C4-2B (cell line): ENCODE results near the gene PRKG1.

ENCODE experiments used
- ZFX ChIP-seq: fragments of 450-650 bp; IDR thresholded peaks from 2 replicates; pipeline ENCODE4 v1.6.1; 2017
- TF ChIP-seq, protein P1 (sequence below): fragments of 450-650 bp; conservative IDR thresholded peaks from 2 replicates; pipeline ENCODE4 v1.5.1; 2017; ENCODE audit warnings: mild to moderate bottlenecking

DNA sequence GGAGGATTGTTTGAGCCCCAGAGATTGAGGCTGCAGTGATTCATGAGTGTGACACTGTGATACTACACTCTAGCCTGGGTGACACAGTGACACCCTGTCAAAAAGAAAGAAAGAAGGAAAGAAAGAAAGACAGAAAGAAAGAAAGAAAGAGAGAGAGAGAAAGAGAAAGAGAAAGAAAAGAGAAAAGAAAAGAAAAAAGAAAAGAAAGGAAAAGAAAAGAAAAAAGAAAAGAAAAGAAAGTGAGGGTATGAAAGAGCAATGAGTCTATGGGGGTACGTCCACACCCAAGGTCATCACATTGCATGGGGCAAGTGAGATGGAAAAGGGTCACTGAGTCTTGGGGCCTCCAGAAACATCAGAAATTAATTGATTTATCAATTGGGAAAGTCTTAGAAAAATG is 760.3 kb downstream of the PRKG1 start:
- TF ChIP-seq, protein P1, sequence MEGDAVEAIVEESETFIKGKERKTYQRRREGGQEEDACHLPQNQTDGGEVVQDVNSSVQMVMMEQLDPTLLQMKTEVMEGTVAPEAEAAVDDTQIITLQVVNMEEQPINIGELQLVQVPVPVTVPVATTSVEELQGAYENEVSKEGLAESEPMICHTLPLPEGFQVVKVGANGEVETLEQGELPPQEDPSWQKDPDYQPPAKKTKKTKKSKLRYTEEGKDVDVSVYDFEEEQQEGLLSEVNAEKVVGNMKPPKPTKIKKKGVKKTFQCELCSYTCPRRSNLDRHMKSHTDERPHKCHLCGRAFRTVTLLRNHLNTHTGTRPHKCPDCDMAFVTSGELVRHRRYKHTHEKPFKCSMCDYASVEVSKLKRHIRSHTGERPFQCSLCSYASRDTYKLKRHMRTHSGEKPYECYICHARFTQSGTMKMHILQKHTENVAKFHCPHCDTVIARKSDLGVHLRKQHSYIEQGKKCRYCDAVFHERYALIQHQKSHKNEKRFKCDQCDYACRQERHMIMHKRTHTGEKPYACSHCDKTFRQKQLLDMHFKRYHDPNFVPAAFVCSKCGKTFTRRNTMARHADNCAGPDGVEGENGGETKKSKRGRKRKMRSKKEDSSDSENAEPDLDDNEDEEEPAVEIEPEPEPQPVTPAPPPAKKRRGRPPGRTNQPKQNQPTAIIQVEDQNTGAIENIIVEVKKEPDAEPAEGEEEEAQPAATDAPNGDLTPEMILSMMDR: no peak
- no peak for TF ChIP-seq ZFX
